Stimulated activated CD4-positive, alpha-beta T cell treated with anti-CD3 and anti-CD28 coated beads, TNF-alpha, amount 100 ng/mL, for 48 hours (primary cell): ENCODE results near the gene ADAMTSL2.

ENCODE experiments used
- DNase-seq, 3 donors: peaks; one replicate each; pipeline ENCODE4 v3.0.0-alpha.2; 2020; ENCODE audit warnings: low read depth in 3 of 3

Gene ADAMTSL2

DNA sequence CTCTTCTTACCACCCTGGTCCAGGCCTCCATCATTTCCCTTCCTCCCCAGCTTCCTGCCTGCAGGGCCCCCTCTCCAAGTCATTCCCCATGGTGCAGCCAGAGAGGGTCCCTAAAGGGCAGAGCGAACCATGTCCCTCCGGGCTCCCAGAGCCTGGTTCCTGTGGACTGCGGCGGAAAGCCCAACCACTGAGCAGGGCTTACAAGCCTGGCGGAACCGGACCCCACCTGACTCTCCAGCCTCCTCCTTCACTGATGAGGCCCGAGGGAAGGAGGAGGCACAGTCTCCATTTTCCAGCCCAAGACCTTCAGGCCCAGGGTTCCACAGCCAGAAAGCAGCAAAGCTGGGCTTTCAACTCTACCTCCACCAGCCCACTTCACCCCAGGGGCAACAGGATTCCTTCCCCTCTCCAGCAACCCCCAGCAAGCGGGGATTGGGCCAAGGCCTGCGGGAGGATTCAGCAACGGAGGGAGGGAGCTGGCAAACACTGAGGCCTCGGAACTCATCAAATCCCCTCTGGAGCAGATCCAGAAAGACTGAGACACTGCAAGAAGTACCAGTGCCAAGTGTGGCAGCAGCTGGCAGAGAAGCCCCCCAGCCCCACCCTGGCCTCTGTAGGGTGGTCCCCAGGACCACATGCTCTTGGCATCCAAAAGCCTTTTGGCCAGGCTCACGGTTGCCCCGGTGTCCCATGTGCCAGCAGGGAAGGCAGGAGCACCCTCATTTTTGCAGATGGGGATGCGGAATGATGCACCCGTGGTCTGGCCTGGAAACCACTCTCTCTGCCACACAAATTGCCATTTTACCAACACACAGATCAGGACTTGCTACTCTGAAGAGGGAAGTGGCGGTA lies 71.6 kb downstream of the ADAMTSL2 start:
- no peak for DNase-seq

DNA sequence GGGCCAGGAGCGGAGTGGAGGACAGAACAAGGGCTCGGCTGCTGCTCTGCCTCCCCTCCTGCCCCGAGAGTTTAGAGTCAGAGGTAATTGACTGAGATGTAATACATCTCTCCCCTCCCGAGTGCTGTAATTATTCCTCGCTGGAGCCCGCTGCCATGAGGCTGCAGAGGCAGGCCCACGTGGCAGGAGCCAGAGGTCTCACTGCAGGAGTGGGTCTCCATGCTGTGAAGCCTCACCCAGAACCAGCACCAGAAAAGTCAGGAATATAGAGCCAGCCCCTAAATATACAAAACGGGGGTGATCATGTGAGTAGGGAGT lies 72.2 kb downstream of the ADAMTSL2 start:
- no peak for DNase-seq

DNA sequence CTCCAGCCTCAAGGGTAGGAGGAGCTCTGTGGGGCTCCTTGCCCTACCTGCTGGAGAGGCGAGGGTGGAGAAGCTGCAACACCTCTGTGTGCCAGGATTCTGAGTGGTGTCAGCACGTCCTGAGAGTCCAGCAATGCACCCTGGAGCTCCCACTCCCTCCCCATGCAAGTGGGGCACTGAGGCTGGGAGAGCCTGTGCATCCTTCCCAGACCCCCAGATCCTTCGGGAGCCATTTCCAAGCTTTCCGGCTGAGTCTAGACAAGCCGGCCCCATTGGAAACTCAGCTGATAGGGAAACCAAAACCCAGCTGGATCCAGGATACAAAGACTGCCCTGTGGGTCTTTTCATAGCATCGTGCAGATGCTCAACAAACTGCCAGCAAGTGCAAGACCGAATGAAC lies 72.9 kb downstream of the ADAMTSL2 start:
- DNase-seq, result no peak

DNA sequence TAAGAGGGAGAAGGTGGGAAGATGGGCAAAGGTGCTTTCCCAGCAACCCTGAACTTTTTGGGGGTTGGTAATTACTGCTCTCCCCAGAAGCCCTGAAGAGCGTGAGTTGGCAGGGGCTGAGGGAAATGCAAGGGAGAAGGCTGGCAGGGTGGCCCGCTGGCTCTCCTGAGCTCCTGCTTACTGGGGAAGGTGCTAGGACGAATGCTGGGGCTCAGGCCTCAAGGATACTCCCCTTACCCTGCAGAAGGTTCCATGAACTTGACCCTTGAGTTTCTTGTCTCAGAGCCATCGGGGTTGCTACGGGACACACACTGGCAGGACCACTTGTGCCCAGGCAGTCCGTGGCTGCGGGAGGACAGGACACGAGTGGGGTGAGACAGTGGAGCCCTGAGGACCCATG lies 73.5 kb downstream of the ADAMTSL2 start:
- DNase-seq, result no peak

DNA sequence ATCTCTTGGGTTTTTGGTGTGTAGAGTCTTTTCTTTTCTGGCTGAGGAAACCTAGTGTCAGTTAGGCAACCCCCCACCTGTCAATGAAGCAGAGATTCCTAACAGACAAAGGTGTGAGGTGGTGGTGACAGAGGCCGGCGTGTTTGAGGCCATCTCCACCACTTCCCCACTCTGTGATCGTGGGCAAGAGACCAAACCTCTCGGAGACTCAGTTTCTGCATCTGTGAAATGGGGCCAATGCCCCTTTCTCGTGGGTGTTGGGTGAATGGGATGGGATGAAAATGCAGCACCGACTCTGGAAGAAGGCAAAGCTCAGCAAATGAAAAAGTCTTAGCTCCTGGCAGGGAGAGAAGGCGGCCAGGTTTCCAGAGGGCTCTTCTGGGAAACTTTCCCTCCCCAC lies 73.9 kb downstream of the ADAMTSL2 start:
- DNase-seq, result no peak

DNA sequence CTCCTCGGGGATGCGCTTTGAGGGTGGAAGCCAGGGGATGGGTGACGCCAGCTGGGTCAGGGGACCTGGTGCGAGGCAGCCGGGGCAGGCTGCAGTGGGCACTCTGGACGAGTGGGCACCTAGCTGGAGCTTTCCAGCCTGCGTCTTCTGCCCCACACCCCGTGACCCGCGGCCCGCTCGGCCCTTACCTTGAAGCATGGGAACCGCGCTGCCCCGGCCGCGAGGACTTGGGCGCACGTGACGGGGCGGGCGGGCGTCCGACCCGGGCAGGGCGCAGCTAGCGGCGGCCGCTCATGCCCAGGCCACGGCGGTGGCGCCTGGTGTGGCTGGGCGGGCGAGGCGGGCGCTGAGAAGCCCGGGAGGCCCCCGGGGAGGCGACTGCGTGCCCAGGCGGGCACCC lies 74.4 kb downstream of the ADAMTSL2 start:
- no peak for DNase-seq

DNA sequence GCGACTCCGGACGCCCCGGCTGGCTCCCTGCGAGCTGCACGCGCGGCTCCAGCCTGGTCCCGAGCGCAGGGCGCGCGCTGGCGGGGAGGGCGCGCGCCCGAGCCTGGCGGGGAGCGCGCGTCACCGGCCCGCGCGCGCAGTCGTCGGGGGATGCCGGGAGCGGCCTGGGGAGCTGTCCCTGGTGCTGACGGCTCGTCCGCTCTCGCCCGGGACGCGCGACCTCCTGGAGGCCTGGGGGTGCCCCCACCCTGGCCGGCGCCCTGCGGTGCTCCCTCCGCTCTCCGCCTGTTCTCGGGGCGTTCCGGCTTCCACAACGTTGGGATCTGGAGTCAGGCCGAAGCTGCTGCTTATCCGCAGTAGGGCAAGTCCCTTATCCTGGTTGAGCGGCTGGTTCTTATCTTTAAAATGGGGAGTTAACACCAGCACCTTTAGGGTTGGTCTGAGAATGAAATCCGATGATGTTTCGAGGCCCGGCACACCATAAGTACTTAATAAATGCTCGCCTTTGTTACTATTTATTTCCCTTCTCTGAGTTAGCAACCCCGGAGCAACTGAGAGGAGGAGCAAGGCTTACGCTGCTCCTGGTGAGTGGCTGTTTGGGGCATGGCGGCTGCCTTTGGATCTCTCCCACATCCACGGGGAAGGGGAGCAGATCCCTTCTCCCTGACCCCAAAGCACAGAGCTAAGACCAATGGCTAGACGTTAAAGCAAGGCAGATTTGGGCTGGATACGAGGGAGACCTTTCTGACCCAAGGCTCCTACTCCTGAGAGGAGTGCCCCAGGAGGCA lies 75.0 kb downstream of the ADAMTSL2 start, which contains the start of gene FAM163B:
Gene FAM163B, minus strand, starts transcription at position 79 of the 788 bp plus-strand sequence. CDS start 29,166 bp downstream, outside the sequence.
- peak in 1 of 3 donors; percentile 22 for DNase-seq

DNA sequence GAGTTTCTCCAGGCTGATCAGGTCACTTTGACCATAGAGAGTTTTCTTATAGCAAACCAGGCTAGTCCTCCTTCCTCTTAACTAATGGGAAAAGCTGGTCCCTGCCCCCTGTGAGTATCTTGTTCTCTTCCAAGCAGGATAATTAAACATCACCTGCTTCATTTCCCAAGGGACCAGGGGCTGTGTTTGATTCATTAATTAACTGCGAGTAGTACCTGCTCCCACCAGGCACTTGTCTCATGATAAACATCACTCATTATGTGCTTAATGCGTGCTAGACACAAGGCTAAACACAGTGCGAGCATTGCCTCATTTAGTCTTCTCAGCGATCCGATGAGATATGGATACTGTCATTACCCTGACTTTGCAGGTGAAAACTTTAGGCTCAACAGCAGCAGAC lies 76.3 kb downstream of the ADAMTSL2 start:
- no peak for DNase-seq

DNA sequence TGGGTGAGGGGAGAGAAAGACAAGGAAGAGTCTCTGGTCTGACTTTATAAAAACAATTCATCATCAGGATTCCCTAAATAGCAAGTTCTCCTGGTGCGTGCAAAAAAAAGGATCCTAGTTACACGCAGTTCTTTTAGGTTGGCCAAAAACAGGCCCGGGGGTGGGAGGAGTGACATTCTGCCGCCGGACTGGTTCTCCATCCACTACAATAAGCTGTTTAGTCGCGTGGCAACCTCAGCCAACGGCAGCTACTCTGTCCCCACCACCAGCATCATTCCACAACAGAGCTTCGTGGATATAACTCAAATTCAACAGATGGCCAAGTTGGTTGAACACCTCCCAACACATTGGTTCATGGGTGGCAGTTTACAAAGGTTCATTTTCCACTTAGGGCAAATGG lies 77.5 kb downstream of the ADAMTSL2 start:
- no peak for DNase-seq

DNA sequence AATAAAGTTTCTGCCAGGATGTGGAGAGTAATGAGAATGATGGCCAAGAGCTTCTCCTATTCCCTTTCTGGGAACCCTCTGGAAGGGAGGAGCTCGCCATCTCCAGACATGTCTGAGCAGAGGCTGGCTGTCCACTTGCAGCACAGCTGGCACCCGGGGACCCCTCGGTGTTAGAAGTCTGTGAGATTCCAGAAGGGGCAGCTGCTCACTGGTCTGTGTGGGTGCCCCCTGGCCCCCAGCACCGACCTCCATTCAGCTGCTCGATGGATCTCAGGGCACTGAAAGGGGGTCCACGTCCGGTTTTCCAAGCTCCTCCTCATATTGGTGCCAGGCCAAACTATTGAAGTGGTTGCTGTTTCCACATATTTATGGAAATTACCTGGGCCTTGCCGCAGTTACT lies 78.3 kb downstream of the ADAMTSL2 start:
- DNase-seq, result no peak

DNA sequence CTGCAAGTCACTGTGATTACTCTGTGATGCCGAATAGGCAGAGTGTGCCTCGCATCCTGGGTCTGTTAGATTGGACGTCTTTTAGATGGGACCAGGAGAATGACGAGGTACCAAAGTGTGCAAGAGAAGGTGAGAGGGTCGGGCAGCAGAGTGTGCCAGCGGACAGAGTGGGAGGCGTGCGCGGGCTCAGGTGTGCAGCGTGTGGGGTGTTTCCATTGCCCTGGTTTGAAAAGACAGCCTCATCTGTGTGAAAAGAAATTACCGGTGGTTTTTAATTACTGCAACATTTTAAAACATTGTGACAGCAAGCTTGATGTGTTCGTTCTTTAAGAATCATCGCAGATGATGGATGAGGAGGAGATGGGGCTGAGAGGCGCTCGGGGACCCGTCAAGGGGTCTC lies 78.9 kb downstream of the ADAMTSL2 start:
- no peak for DNase-seq

DNA sequence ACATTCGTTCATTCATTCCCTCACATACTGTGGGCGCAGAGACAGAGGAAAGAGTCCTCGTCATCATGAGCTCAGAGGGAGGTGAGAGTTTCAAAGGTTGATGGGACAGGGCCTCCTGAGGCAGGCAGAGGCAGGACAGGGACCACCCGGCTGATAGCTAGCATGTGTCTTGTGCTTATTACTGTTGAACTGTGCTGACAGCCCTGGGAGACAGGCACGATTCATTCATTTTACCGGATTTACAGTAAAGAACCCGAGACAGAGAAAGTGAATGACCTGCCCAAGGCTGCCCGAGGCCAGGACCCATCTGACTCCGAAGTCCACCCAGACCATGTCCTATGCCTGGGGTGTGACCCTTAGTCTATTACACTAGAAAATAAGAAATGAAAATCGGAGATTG lies 79.6 kb downstream of the ADAMTSL2 start:
- DNase-seq, result no peak

DNA sequence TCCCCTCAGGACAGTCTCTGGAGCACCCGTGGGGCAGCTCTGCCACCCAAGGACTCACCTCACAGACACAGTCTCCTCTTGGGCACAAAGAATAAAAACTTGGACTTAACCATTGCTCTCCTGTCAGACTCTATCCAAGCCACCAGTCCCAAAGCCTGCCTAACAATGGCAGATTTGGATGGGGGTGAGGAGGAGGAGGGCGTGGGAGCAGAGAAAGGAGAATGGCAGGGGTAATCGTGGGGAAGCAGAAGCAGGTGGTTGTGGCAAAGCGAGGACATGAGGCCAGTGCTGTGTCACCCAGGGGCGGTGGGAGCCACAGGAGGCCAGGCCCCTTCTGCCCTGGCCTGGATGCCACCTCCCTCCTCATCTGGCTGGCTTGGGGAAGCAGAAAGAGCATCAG lies 80.2 kb downstream of the ADAMTSL2 start:
- no peak for DNase-seq

DNA sequence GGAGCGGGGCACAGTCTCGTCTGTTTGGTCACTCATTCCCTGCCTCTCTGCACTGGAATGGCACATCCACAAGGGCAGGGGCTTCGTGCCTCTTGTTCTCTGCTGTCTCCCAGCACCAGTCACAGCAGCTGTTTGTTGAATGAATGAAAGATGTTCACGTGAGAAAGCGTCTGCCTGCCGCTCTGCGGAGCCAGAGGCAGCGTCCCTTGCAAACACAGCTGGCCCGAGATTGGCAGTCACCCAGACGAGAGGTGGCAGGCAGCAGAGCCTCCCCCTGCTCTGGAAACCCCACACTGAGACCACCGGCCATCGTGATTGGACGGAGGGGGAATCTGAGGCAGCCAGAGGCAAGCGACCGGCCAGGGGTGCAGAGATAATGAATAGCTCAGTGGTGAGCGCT lies 80.7 kb downstream of the ADAMTSL2 start:
- no peak for DNase-seq

DNA sequence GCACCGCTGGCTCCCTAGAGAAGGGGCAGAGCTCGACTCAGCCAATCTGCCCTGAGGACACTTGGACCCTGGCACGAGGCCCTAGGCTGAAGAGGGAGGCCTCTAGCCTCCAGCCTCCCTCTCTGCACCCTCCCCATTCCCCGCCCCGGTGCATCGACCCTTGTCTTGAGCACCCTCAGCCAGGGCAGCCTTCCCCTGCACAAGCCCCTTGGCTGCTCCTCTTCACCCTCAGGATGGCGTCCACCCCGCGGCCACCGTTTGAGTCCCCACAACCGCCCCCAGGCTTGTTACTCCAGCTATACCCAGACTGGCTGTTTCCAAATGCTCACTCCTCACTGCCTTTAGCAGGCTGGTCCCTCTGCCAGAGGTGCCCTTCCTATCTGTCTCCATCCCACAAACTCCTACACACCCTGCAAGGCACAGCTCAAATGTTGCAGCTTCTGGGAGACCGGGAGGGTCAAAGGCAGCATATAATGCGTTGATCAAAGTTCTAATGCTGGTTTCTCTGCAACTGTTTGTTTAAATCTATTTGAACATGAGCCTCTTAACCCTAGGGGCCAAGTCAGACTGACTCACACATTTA lies 81.2 kb downstream of the ADAMTSL2 start:
- no peak for DNase-seq

DNA sequence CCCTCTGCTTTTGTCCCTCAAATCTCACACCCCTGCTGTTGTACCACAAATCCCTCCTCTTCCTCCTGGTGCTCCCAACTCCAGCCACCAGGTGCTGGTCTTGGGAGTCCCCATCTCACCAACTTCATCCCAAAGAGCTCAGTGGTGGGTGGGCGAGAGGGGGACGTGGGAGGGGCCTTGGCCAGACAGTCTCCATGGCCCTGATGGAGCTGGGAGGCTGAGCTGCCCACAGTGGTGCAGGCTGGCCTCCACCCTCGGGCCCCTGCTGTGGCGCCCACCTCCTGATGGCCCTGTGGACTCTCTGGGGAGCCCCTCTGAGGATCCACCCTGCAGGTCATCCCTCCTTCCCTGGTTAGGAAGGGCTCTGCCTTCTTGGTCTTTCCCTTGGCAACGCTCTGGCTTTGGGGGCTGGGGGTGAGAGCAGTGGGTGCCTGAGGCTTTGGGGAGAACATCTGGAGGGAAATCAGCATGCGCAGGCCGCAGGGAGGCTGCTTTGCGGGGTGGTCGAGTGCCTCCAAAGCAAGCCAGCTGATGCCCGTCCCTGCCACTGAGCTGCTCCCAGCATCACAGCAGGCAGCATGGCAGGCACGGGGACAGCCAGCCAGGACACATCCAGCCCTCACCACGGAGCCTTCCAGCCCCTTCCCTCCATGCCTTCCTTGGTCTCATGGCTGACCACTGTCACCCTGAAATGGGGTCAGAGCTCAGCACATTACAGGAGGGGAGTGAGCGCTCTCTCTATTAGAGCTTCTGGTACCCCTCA lies 82.3 kb downstream of the ADAMTSL2 start:
- no peak for DNase-seq

DNA sequence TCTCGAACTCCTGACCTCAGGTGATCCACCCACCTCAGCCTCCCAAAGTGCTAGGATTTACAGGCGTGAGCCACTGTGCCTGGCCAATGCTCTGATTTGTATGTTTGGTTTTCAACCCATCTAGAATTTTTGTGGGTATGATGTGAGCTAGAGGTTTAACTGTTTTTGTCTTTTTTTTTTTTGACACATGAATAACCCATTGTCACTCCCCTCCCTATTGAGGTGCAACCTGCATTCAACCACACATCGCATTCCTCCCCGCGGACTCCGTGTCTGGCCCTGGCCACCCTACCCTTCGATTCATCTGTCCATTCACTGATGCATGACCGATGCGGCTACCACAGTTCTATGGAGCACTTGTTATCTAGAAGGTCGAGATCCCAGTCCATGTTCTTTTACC lies 84.2 kb downstream of the ADAMTSL2 start:
- no peak for DNase-seq

DNA sequence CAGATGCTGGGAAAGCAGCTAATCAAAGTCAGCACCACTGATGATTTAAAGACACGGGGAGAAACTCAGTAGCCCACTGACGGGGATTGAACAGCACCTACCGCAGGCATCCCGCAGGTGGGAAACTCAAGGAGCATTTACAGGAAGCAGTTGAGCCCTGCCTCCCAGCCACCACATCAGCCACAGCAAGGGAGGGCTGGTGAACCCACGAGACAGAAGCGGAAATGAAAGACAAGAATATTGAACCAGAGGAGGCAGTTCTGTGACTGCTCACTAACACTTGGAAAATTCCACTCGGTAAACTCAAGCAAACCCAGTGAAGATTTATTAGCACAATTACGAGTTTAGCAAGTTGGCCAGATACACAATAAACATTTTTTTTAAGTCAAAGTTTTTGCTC lies 85.3 kb downstream of the ADAMTSL2 start:
- DNase-seq, result peak; percentile 8 to 13 (median 11)

DNA sequence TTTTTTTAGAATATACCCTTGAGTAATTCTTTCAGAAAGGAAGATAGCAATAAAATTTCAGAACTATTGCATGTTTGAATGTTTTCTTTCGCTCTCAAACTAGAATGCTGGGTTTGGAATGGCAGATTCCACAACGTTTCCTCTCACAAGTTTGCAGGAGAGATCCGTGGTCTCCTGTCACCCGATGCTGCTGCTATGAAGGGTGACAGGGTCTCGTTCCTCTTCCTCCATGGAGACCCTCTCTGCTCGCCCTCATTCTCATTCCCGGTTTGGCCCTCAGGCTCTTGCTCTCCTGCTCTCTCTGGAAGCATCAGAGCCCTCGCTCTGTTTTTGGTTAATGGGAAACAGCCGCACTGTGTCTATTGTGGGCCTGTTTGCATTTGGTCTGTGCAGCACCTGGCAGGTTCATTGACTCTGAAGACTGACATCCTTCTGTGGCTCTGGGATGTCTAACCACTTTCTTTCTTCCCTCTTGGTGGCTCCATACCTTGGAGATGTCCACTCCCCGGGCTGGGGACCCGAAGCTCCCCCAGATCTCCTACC lies 87.3 kb downstream of the ADAMTSL2 start:
- no peak for DNase-seq

DNA sequence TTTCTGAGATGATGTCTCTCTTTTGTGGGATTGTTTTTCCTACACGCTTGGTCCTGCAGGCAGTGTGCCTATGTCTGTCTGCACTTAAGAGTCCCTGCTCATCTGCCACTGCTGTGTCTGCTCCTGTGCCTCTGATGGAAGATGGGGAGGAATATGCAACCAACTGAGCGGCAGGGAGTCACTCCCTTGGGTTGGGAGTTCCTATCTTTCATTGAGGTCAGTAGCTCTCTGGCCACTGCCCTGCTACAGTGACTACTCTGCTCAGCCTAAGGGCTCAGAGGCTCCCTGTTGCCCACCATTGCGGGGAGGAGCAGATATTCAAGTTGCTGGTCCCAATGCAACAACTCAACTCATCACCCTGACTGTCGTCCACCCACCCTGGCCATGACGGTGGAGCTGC lies 88.1 kb downstream of the ADAMTSL2 start:
- no peak for DNase-seq
